ENCODE results near the gene MEFV.

GRCh38 chr16:3256146-3256865 is at the start of gene MEFV:
- TF ChIP-seq GATA3 (IDR thresholded peaks at IDR 0.05; ENCODE audit: low read depth, low read length) (no peak), GATA2 (IDR thresholded peaks at IDR 0.05; ENCODE audit: low read depth, low read length) (no peak)
